NCI-H1436 (cell line): Measurements from ENCODE around the gene PICK1.
"Not testable (repeated sequence)": the region's sequence is repeated elsewhere in the genome, so short reads cannot be mapped to it uniquely, and the experiment has no call there.

ENCODE experiments used
- DNase-seq: peaks from one replicate; lab custom pipeline; 2025; lab: John Stamatoyannopoulos, UW

Gene PICK1

DNA sequence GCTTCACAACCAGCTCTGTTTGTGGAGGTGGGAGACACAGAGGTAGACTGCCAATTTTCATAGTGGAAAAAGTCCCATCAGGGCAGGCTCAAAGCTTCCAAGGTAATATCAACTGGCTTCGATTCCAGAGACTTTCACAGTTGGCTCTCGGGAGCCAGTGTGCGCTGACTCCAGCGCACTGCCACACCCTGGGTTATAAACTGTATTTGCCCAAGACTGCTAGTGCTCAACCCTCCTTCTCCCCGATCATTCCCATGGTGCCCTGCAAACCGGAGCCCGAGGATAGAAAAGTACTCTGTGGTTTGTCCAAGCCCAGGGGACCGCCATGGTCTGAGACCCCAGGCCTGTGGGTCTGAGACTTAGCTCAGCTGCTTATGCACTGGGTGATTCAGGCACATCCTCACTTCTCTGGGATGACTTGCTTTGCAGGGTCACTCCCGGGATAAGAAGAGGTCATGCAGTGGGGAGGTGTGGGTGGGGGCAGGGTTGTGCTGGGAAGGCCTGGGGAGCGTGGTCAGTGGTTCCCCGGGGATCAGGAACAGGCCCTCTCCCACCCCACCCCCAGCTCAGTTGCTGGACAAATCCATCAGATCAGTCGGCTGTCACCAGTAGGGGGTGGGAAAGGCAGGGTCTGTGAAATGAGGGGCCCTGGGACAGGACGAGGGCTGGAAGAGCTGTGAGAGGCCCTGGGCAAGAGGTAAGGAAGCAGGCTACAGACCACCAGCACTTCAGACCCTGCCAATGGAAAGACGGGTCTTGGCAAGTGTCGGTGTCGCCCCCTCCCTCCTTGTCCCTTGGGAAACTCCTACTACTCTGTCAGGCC lies 26.7 kb upstream of the PICK1 start:
- no peak for DNase-seq

DNA sequence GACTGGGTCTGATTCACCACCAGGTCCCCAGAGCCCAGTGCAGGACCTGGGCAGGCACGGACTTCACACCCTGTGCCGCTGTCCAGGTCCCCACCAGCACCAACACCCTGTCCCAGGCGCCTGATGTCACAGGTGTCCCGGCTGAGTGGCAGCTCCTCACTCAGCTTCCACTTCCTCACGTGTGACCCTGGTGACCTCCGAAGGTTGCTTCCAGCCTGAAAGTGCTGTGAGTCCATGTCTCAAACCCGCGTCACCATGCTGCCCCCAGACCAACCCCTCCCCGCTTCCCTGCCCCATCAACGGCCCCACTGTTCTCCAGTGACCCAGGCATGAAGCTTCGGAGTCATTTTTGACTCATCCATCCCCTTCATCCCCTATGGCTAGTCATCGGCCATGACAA lies 25.7 kb upstream of the PICK1 start:
- DNase-seq = no peak

DNA sequence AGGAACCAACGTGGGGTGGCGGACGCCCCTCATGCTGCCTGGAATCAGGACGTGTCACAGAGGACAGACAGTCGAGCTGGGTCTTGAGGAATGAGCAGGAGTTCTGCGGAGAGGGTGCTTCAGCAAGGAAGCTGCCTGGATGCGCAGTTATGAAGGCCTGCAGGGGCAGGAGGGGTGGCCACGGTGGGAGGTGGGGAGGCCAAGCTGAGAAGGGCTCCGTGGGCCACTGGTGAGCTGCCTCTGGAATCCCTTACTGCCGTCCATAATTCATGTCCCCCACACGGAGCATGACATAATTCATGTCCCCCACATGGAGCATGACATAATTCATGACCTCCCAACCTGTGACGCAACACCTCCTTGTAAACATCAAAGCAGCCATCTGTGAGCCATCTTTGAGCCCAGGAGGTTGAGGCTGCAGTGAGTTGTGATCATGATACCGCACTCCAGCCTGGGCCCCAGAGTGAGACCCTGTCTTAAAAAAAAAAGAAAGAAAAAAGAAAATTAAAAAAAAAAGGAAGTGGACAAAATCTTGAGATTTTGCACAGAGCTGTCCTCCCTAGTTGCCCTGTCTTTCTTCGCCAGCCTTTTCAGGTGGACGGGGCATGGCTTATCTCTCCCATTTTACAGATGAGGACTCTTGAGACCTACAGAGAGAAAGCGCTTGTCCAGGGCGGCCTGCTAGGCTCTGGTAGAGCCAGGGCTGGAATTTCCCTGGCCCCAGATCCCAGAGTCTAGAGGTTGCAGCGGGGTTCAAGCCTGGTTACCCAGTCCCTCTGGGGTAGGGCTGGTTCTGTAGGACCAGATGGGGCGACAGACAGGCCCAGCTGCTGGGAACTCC lies 24.3 kb upstream of the PICK1 start:
- no peak for DNase-seq

DNA sequence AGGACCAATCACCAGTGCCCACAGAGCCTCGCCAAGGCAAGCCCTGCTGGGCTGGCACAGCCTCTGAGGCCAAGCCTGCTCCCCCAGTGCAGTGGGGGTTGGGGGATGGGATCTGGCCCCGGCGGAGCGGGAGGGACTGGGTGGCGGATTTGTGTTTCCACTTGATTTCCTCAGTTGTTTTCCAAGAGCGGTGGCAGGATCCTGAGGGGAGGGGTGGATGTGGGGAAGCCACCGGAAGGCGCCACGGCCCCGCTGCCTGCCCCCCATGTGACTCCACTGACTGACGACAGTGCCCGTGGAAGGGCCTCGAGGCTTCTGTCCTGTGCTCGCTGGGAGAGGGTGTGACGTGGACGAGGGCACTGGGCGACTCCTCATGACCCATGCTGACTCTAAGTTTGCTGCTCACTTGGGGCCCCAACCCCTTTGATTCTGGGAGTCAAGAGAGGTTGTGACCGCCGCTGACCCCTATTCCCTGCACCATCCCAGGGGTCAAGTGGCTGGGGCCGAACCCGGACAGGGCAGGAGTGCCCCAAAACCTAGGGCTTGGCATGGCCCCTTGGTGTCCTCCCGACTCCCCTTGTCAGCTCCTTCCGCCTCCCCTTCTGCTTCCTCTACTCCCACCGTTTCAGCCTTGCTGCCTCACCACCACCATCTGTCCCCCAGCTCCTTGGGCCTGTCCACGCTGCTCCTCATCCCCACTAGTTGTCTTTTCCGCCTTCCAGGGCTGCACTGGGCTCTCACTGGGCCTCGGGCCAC lies 23.5 kb upstream of the PICK1 start:
- DNase-seq = no peak

DNA sequence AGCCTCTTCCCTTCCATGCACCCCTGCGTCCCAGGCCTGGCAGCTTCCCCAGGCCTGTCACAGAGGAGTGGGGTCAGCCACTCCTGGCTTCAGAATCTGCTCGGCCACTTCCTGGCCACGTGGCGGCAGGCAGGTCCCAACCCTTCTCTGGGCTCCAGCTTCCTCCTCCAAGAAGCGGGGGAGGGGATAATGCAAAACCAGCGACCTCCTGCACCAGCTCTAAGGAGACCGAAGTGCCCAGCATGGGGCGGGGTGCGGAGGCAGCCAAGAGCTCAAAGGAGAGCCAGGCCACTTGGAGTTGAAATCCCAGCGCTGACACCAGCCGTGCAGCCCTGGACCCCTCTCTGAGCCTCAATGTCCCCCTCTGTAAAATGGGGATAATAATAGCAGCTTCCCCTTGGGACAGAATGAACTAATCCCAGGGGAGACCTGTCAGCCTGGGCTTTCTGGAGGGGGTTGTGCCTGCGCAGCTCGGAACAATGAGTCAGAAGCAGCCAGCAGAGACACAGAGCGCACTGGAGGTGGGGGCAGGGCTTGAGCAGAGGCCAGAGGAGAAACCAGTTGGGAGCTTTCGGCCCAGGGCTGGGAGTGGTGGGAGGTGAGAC lies 22.8 kb upstream of the PICK1 start:
- DNase-seq = peak; percentile 17

DNA sequence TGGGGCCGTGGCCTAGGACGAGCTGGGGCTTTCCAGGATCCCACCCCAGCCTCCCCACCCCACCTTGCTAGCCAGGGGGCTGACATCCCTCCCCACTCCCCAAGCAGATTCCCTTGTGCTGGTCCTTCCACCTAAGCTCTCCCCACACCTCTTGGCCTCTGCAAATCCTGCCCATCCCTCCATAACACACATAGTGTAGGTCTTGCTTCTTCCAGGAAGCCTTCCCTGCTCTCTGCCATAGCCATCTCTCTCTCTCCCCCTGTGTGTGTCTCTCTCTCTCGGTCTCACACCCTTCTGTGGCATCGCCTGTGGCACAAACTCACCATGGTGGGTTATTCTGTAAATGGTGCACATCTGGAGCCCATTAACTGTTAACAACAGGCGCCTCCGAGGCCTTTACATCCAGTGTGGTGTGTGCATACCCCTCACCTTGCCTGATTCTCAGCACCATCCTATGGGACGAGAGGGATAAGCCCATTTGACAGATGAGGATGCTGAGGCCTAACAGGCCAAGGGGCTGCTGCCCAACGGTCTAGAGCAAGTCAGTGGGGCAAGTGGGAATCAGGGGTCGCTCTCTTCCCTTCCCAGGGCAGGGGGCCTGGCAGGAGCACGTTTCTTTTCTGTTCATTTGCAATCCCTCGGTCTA lies 22.2 kb upstream of the PICK1 start:
- DNase-seq = no peak

DNA sequence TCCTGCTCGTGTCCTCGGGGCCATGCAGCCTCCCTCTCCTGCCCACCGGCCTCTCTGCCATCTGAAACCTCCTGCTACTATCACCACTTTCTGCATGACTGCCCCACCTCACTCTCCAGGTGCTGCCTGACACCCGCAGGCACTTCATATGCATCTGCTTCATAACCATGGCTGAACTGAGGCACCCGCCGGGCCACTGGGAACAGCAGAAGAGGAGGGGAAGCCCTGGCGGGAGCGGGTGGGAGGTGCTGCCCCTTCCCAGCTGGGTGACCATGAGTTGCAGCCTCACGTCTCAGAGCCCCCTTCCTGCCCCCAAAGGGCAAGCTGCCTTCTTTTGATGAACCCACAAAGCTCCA lies 21.7 kb upstream of the PICK1 start:
- no peak for DNase-seq

DNA sequence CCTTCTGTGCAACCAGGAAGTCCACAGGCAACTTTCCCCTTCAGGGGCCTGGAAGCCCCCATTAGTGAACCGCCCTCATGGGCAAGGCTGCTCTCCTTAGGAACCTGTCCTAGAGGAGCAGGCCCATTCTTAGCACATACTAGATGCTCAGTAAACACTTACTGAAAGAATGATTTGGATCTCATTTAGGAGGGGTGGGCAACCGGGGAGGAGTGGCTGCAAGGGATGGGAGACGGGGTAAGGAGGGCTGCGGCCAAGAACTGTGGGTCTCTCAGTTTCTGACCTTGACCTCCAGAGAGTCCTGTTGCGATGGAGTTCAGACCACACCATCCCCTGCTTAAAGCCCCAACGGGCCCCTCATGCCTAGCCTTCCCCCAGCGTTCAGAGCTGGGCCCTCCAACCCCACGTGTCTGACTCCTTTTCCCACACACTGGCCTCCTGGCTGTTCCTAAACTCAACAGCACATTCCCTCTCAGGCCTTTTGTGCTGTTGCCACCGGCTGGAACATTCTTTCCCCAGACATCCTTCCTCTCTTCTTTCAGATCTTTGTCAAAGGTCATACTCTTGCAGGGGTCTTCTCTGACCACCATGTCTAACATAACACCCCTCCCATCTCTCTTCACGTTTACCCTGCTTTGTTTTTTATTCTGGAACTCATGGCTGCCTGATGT lies 20.7 kb upstream of the PICK1 start:
- DNase-seq = no peak

DNA sequence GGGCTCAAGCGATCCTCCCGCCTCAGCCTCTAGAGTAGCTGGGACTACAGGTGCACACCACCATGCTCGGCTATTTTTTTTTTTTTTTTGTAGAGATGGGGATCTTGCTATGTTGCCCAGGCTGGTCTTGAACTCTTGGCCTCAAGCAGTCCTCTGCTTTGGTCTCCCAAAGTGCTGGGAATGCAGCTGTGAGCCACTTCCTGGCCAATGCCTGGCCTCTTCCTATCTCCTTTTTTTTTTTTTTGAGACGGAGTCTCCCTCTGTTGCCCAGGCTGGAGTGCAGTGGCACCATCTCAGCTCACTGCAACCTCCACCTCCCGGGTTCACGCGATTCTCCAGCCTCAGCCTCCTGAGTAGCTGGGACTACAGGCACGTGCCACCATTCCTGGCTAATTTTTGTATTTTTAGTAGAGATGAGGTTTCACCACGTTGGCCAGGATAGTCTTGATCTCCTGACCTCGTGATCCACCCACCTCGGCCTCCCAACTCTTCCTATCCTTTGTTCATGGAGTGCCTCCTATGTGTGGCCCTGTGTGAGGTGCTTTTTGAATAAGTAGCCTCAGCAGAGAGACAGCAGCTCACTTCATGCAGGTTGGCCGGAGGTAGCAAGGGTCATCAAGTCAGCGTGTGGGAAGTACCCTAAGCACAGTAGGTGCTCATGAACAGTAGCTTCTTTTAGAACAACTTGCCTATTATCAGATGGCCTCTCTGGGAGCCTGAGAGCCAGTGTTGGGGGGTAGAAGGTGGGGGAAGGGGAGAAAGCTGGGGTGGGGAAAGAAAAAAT lies 19.6 kb upstream of the PICK1 start:
- DNase-seq = not testable (repeated sequence)

DNA sequence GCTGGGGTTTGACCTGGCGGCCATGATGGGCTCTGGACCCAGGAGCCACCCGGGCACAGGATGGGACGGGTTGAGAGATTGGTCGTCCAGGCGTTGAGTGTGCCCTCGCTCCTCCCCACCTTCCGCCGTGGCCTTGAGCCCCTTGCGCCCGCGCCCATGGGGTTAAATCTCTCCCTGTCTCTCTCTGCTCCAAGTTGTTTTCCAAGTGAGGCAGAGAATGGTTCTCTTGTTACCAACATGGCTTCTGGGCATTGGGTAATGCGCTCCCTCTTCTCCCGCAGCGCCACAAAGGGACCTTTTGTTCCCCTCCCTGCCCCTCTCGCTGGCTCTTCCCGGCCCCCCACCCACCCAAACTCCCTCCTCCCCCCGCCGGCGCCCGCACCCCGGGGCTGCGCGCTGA lies 18.8 kb upstream of the PICK1 start:
- DNase-seq = no peak

DNA sequence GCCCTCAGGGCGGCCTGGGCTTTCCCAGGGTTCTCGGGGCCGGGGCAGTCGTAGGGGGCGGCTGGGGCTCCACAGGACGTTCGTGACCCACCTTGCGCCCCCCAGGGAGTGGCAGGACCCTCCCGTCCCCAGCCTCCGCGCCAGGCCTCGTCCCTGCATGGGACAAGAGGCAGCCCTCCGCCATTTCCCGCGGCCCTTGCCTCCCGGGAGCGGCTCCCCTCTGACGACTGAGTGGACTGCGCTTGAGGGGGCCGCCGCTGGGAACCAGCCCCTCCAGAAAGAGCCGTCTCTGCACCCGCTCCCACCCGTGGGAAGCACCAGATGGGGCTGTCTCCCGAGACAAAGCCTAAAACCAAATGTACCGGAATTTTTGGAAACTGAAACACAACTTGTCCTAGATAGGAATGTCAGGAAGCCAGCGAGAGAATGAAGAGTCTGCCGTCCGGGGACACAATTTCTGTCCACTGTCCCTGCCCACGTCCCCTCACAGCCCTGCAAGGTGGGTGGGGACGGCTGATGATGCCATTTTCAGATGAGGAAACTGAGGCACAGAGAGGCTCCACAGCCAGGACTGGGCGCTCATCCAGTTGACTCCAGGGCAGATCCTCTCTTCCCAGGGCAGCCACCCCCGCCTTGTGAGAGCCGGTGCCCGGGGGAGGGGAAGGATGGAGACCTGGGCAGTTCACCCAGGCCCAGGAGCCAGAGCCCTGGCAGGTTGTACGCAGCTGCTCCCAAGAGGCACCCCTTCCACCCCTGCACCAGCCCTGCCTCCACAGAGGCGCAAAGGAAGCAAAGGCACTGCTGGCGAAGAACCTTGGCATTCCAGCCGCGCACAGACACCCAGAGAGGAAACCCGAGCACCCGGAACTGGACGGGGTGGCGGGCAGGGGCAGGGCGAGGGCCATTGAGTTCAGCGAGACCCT lies 18.1 kb upstream of the PICK1 start:
- no peak for DNase-seq

DNA sequence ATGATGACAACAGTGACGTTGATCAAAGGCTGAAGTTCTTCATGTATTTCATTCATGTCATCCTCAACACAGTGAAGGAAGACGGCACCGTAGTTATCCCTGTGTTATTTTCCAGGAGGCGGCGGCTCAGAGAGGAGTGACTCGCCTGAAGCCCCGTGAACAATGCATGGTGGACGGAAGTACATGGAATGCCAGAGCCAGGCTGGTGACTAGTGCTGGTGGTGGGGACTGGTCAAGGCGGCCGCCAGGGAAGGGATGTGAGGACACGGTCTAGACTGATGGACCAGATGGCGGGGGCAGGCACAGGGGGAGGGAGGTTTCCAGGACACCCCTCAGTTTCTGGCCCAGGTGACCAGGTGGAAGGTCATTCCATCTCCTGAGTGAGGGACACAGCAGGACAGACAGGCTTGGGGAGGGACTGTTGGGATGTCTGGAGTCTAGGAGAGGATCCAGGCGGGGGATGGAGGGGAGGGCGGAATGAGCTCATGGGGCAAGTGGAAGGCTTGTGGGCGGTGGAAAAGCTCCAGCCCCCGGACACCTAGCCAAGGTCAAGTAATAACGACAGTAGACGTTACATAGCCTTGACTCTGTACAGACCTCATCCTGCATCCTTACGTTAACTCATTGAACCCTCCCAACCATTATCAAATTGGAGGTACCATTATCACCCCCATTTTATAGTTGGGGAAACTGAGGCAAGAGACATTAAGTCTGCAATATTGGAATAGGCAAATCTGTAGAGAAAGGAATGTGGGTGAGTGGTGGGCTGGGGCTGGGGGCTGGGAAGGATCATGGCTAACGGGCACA lies 16.0 kb upstream of the PICK1 start:
- no peak for DNase-seq

DNA sequence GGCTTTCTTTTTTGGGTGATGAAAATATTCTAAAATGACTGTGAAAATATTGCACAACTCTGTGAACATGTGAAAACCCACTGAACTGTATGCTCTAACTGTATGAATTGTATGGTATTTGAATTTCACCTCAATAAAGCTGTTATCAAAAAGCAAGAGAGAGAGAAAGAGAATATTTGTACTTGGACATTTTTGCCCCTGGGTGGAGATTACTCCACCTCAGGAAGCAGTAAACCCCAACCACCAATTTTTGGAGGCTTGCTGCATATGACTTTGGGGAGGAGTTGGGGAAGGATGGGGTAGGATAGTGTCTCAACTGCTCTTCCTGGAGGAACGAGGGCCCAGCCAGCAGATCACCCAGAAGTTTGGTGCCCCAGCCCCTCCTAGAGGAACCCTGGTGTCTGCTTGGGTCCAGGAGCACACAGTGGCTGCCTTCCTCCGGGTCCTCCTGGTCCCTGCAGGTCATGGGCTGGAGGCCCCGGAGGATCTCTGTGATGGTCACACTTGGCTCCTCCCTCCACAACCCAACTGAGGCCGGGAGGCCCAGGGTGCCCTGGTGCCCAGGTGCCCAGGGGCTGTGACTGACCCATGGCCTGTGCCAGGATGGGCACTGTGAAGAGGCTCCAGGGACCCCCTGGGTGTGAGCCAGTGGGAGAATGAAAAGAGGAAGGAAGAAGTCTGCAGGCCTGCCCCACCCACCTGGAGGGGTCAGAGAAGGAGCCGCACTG lies 15.3 kb upstream of the PICK1 start:
- DNase-seq = no peak

DNA sequence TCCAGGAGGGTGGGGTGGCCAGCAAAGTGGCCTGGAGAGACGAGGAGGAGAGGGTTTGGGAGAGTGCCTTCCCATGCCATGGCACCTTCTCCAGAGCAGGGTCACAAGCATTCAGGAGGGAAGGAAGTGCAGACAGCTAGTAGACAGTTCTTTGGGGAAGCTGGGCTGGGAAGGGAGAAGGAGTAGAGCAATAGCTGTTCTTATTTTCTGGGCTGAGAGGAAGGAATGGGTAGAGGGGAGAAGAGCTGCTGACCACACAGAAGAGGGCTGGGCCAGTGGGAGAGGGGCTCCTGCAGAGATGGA lies 14.8 kb upstream of the PICK1 start:
- DNase-seq = no peak

DNA sequence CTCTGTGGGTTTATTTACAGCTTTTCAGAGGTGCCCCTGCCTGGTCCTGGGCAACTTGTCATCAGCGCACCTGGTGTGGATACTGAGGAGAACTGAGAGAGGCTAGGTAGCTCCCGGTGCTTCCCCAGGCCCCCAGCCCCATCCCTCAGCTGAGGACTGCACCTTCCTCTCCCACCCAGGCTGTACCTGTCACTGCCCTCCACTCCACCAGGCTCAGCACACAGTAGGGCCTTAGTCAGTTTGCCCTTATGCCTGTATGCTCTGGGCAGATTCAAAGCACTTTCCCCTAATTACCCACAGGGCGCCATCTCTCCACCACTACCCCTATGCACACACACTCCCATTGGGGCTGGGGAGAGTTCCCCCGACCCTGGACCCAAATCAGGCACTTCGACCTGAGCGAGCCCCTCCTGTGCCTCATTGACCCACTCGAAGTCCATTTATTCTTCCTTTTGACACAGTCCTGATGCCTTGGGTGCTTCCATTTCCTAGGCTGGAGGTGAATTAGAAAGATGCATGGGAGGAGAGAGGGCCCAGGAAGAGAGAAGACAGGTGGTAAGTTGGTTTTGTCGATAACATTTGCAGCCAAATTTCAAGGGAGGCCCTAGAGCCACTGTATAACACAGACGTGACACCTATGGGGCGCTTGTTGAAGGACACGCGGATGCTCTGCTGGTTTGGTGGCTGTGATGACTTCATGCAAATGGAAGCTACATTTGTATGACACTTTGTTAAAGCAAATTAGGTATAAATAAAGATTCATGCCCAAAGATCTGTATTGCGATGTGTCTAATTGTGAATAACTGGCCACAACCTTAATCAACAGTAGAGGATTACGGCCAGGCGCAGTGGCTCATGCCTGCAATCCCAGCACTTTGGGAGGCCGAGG lies 13.8 kb upstream of the PICK1 start:
- no peak for DNase-seq

DNA sequence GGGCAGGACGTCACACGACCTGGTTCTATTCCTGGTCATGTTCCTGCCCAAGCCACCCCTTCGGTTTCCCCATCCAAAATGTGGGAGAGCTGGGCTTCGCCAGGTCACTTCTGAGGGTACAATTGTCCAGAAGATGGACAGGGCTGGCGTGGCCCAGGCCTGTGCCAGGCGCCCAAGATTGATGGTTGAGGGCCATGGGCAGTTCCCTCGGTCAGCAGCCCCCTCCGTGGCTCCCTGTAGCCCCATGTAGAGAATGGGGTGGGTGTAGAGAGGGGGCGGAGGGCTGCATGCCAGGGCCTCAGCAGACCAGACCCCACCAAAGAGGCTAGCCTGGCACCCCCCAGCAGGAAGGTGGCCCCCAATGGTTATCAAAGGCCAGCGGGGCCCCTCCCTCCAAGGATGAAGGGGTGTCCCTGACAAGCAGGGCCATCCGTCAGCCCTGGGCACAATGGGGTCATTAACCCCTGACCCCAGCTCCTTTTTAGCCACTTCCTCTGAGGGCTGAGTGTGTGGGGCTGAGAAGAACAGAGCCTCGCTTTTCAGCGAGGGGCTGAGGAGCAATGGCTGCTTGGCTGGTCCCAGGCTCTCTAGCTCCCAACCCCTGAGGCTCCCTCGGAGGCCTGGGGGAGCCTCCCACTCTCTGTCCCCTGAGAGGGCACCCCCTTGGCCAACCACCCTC lies 11.0 kb upstream of the PICK1 start:
- DNase-seq = no peak
